HUES6 (cell line): ENCODE results near the gene ANK2.

Source experiments
- H3K27ac ChIP-seq: 2 replicates; pipeline ENCODE4 v1.7.0; 2013; ENCODE audit warnings: low read depth, mild to moderate bottlenecking, low read length, inconsistent platforms
- H3K27me3 ChIP-seq: 2 replicates; pipeline ENCODE4 v1.6.1; 2013; ENCODE audit warnings: low read length; ENCODE audit not compliant: control insufficient read depth, insufficient read depth
- H3K36me3 ChIP-seq: 2 replicates; pipeline ENCODE4 v1.6.1; 2013; ENCODE audit warnings: low read length; ENCODE audit not compliant: control insufficient read depth, insufficient read depth
- H3K4me1 ChIP-seq: 2 replicates; pipeline ENCODE4 v1.6.1; 2013; ENCODE audit warnings: low read length; ENCODE audit not compliant: control insufficient read depth, insufficient read depth
- H3K4me3 ChIP-seq: 2 replicates; pipeline ENCODE4 v1.5.1; 2013; ENCODE audit warnings: low read depth, low read length
- H3K9ac ChIP-seq: one replicate; pipeline ENCODE4 v1.6.1; 2013; ENCODE audit warnings: mild to moderate bottlenecking, low read length
- H3K9me3 ChIP-seq: 2 replicates; pipeline ENCODE4 v1.6.1; 2013; ENCODE audit warnings: low read depth, low read length; ENCODE audit not compliant: control insufficient read depth, insufficient read depth

The ANK2 gene

GRCh38 chr4:113394108-113394729 lies 344.8 kb downstream of the ANK2 start:
- H3K4me1 ChIP-seq = peaks cover 8% of the 10 kb centered on the region
- no peak overlapping the region for H3K4me3 ChIP-seq
- peaks cover 6% of the 10 kb centered on the region for H3K9me3 ChIP-seq
- H3K9ac ChIP-seq = no peak overlapping the region
- H3K36me3 ChIP-seq = no peaks in the 10 kb centered on the region
- H3K27ac ChIP-seq = no peak overlapping the region
- no peaks in the 10 kb centered on the region for H3K27me3 ChIP-seq

DNA sequence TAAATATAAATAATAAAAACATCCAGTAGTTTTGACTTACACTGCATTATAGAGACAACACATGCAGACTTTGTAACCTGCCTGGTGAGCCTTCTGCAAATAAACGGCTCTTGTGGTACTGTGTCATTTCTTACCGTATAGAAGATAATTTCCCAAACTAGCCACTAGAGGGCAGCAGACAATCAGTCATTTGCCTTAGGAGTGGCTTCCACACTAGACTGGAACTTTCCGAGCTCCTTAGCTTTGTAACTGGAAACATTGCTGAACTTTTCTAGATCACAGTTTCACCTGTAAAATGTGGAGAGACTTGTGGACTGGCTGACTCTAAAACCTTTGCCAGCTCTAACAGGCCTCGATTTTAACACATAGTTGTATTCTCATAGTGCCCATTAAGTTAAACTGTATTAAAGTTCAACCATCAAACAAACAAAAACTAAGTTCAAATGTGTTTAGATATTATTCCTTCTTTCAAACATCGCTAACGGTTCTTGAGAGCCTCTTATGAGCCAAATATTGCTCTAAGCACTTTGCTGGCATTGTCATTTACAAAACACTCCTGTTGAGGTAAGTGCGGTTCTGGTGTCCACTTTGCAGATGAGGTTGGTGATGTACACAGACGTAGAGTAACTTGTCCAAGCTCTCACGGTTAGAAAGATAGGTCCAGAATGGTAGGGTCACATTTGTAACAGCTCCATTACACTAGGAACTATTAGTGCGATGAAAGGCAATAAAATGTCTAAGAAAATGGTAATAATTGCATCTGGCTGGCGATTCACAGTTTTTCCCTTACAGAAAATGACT lies 345.5 kb downstream of the ANK2 start:
- Histone ChIP-seq H3K4me3 (no peak overlapping the region), H3K27me3 (no peaks in the 10 kb centered on the region), H3K9me3 (no peaks in the 10 kb centered on the region), H3K9ac (no peak overlapping the region), H3K27ac (no peak overlapping the region), H3K4me1 (peaks cover 8% of the 10 kb centered on the region), H3K36me3 (no peaks in the 10 kb centered on the region)

DNA sequence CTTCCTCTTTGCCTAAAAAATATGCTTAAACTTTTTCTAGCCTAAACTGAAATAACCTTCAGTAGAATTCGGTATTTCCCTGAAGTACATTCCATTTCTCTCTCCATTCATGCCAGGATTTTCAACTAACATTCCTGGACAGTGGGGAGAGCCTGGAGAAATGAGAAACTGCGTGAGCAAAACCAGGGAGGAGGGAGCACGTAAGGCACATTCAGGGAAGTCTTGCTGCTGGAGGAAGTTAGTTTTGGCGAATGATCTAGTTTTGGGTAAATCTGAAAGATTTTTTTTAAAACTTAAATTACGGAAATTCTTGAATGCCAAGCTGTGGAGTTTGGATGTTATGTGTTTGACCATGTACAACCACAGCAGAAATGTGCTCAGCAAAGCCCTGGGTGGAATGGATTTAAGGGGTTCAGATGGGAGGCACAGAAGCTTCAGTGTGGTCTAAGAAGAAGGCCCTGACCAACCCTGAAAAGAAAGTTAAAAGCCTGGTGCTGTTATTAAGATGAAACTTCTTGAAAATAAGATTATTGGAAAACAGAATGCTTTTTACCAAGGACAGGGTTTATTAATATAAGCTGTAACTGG lies 347.8 kb downstream of the ANK2 start:
- H3K27me3 ChIP-seq = no peaks in the 10 kb centered on the region
- H3K9ac ChIP-seq = no peak overlapping the region
- no peak overlapping the region for H3K27ac ChIP-seq
- no peak overlapping the region for H3K4me3 ChIP-seq
- H3K4me1 ChIP-seq = peaks cover 8% of the 10 kb centered on the region
- H3K9me3 ChIP-seq = no peaks in the 10 kb centered on the region
- H3K36me3 ChIP-seq = no peaks in the 10 kb centered on the region

DNA sequence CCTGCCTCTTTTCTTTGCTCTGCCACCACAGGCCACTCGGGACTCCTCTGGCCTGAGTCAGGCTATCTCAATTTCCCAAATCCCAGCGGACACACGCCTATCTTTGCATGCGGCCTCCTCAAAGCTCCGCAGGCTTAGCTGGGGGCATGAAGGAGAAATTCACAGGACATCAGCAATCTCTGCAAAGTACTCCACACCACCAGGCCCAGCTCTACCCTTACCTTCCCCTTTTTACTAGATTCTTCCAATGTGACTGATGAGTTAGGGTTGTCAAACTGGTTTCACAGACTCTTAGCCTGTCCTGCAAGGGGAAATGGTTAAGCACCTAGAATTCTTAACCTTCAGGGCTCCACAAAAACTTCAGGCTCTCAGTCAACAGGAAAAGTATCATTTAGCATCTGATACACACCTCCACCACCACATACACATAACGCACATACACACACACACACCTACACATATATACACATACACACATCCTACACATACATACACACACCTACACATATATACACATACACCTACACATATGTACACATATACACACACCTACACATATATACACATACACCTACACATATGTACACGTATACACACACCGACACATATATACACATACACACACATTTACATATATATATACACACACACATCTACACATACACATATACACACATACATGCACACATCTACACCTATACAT lies 349.1 kb downstream of the ANK2 start:
- peaks cover 5% of the 10 kb centered on the region; the same call in 1 of the 2 replicates for H3K4me1 ChIP-seq
- no peak overlapping the region for H3K9ac ChIP-seq
- no peak overlapping the region for H3K27ac ChIP-seq
- H3K9me3 ChIP-seq = no peaks in the 10 kb centered on the region
- no peaks in the 10 kb centered on the region for H3K27me3 ChIP-seq
- H3K36me3 ChIP-seq = no peaks in the 10 kb centered on the region
- H3K4me3 ChIP-seq = no peak overlapping the region

- H3K27me3 ChIP-seq = no peaks in the 10 kb centered on the region
- no peak overlapping the region for H3K9ac ChIP-seq
- no peaks in the 10 kb centered on the region for H3K9me3 ChIP-seq
- no peak overlapping the region for H3K27ac ChIP-seq
- no peak overlapping the region for H3K4me3 ChIP-seq
- H3K4me1 ChIP-seq = 0 out of 2 replicates have a peak, but pooled peaks cover 4% of the 10 kb centered on the region
- H3K36me3 ChIP-seq = no peaks in the 10 kb centered on the region
Measured at GRCh38 chr4:113404167-113404571, 354.7 kb downstream of the ANK2 start.

GRCh38 chr4:113404841-113405240 lies 355.4 kb downstream of the ANK2 start:
- H3K9me3 ChIP-seq = no peaks in the 10 kb centered on the region
- H3K27me3 ChIP-seq = no peaks in the 10 kb centered on the region
- no peak overlapping the region for H3K4me3 ChIP-seq
- H3K27ac ChIP-seq = no peak overlapping the region
- no peaks in the 10 kb centered on the region for H3K36me3 ChIP-seq
- H3K4me1 ChIP-seq = 0 out of 2 replicates have a peak, but pooled peaks cover 4% of the 10 kb centered on the region
- no peak overlapping the region for H3K9ac ChIP-seq

DNA sequence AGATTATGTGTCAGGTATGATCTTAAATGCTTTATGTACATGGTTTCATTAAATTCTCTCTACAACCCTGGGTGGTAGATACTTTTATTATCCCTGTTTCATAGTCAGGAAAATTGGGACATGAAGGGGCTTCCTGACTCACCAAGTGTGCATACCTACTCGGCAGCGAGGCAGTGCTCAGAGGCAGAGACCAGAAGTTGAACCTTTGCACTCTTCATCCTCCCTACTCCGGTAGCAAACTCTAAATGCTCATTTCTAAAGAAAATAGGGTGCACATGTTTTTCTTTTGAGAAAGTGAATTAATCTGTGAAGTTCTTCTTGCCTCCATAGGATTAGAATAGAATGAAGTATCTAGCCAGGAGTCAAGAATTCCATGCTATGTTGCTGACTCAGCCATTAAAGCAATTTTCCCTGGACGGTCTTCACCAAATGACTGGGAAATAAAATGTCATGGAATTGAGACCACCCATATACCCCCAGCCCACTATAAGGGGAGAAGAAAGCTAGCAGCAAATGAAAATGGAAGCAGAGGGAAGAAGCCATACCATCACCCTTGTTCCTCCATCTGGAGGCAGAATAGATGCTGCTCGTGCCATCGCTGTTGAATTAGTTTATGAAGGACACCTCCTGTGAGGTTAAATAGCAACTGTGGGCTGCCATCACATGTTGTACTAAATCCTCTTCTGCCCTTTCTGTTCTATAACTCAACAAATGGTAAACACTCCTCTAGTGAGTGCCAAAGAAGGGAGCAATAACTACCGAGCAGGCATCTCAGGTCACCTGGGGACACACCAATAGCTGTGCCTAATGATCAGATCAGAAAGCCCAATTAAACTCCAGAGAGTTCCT lies 356.6 kb downstream of the ANK2 start:
- H3K36me3 ChIP-seq = no peaks in the 10 kb centered on the region
- H3K9me3 ChIP-seq = no peaks in the 10 kb centered on the region
- H3K9ac ChIP-seq = no peak overlapping the region
- 0 out of 2 replicates have a peak, but pooled peaks cover 4% of the 10 kb centered on the region for H3K4me1 ChIP-seq
- H3K4me3 ChIP-seq = no peak overlapping the region
- H3K27me3 ChIP-seq = no peaks in the 10 kb centered on the region
- H3K27ac ChIP-seq = no peak overlapping the region

DNA sequence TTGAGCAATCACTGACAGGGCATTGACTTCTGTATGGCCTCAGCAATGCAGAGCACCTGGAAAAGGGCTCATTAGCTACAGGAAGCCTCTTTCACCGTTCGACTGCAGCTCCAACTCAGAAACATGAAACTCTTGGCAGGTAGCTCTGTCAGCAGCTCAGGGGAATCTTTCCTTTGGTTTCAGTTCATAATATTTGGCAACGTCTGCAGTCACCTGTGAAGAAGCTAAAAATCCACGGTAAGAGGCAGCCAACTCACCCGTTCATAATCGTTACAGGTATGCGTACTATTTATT lies 357.2 kb downstream of the ANK2 start:
- H3K27me3 ChIP-seq = no peaks in the 10 kb centered on the region
- no peaks in the 10 kb centered on the region for H3K9me3 ChIP-seq
- no peaks in the 10 kb centered on the region for H3K36me3 ChIP-seq
- no peak overlapping the region for H3K9ac ChIP-seq
- H3K4me1 ChIP-seq = 0 out of 2 replicates have a peak, but pooled peaks cover 4% of the 10 kb centered on the region
- H3K4me3 ChIP-seq = no peak overlapping the region
- no peak overlapping the region for H3K27ac ChIP-seq

DNA sequence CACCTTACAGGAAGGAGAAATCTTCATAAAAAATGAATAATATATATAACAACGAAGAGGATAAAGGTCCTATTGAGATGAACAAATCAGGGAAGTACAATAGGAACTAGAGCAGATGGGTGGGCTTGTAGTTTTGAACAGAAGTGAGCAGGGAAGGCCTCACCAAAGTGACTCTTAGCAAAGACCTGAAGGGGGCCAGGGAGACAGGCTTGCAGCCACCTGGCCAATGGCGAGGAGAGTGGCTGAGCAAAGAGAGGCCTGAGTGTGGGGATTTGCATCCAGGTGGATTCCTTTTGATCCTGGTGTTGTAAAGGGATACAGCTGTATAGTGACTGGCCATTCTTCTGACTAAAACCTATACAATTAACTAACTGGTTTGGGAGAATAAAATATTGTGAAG lies 358.0 kb downstream of the ANK2 start:
- H3K27ac ChIP-seq = no peak overlapping the region
- 0 out of 2 replicates have a peak, but pooled peaks cover 4% of the 10 kb centered on the region for H3K4me1 ChIP-seq
- no peaks in the 10 kb centered on the region for H3K27me3 ChIP-seq
- no peak overlapping the region for H3K4me3 ChIP-seq
- H3K9me3 ChIP-seq = no peaks in the 10 kb centered on the region
- H3K36me3 ChIP-seq = no peaks in the 10 kb centered on the region
- no peak overlapping the region for H3K9ac ChIP-seq

DNA sequence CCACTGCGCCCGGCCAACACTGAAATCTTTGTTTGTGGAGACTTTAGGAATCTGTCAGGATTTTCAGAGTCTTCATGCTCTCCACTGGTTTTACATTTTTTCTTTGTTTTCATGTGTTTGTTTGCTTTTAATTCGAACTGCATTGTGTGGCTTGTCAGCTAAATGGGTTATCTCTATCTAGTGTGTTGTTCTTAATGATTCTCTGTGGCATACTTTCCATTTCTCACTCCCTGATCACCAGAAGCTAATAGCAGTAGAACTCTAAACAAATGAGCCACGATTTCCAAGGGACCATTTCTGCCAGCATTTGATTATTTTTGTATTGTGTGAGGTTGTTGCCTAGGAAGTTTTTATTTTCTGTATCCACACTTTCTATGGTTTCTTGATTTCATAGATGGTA lies 359.7 kb downstream of the ANK2 start:
- Histone ChIP-seq H3K4me3 (no peak overlapping the region), H3K27ac (no peak overlapping the region), H3K9me3 (no peaks in the 10 kb centered on the region), H3K9ac (no peak overlapping the region), H3K27me3 (no peaks in the 10 kb centered on the region), H3K36me3 (no peaks in the 10 kb centered on the region), H3K4me1 (0 out of 2 replicates have a peak, but pooled peaks cover 4% of the 10 kb centered on the region)
